Measurements from ENCODE around the gene TMEM132E. TPM values are rescaled to one million over a fixed set of nuclear protein-coding genes. Genes with fewer than 3 reads are reported as not detected.

The TMEM132E gene
- total RNA-seq, 1 donor = not detected

GRCh38 chr17:34556931-34557330 lies 22.5 kb upstream of the TMEM132E start:
- TF ChIP-seq CTCF (IDR thresholded peaks at IDR 0.05; ENCODE audit: insufficient read depth, low read depth, low read length) = no peak
- DNase-seq (ENCODE audit: low read depth) = no peak
- H3K4me3 ChIP-seq (ENCODE audit: low read depth, low read length) = no peak overlapping the region

DNA sequence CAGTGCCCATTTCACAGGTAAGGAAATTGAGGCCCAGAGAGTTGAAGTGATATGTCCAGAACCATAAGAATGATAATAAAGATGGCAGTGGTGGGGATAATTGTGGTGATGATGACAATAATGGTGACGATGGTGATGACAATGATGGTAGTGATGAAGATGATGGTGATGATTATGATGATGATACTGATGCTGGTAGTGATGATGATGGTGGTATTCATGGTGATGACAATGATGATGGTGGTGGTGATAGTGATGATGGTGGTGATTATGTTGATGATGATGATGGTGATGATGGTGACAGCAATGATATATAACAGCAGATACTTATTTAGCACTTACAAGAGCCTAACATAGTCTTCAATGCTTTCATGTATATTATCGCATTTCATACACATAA lies 18.1 kb upstream of the TMEM132E start:
- no peak overlapping the region for H3K4me3 ChIP-seq (ENCODE audit: low read depth, low read length)
- TF ChIP-seq CTCF (IDR thresholded peaks at IDR 0.05; ENCODE audit: insufficient read depth, low read depth, low read length) = no peak
- no peak for DNase-seq (ENCODE audit: low read depth)

GRCh38 chr17:34562387-34562786 lies 17.0 kb upstream of the TMEM132E start:
- no peak overlapping the region for H3K4me3 ChIP-seq (ENCODE audit: low read depth, low read length)
- peak; percentile 32 for TF ChIP-seq CTCF (IDR thresholded peaks at IDR 0.05; ENCODE audit: insufficient read depth, low read depth, low read length)
- no peak for DNase-seq (ENCODE audit: low read depth)

DNA sequence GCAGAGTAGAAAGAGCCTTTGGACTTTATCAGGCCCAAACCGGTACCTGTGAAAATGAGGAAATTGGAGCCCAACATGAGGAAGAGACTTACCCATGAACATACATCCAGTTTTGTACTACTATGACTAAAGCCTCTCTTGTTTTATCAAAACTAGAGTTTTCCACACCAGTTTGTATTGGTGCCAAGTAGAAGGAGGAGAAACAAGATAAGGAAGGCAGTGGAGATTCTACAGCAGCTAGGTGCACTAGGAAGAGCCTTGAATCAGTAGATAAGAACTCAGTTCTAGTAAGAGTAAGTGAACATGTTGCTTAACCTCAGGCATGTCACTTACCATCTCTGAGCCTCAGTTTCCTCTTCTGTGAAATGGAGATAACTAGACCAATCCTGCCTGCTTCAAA lies 13.7 kb upstream of the TMEM132E start:
- DNase-seq (ENCODE audit: low read depth) = no peak
- no peak for TF ChIP-seq CTCF (IDR thresholded peaks at IDR 0.05; ENCODE audit: insufficient read depth, low read depth, low read length)
- H3K4me3 ChIP-seq (ENCODE audit: low read depth, low read length) = no peak overlapping the region

DNA sequence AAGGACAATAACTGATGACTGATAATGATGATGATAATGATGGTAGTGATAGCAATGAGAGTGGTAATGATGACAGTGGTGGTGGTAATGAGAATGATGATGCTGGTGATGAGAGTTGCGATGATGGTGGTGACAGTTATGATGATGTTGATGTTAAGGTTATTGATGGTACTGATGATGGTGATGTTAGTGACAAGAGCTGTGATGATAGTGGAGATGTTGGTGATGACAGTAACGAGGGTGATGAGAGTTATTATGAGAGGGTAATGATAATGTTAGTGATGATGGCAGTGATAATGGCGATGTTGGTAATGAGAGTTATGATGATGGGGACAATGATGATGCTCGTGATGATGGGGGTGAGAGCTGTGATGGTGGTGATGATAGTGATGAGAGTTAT lies 13.2 kb upstream of the TMEM132E start:
- TF ChIP-seq CTCF (IDR thresholded peaks at IDR 0.05; ENCODE audit: insufficient read depth, low read depth, low read length) = no peak

GRCh38 chr17:34566873-34567272 lies 12.5 kb upstream of the TMEM132E start:
- DNase-seq (ENCODE audit: low read depth) = no peak
- TF ChIP-seq CTCF (IDR thresholded peaks at IDR 0.05; ENCODE audit: insufficient read depth, low read depth, low read length) = no peak

More for the DNA sequence above, 13.2 kb upstream of the TMEM132E start:
- H3K4me3 ChIP-seq (ENCODE audit: low read depth, low read length) = no peak overlapping the region
- no peak for DNase-seq (ENCODE audit: low read depth)

GRCh38 chr17:34567691-34568465 lies 11.5 kb upstream of the TMEM132E start:
- no peak overlapping the region for H3K4me3 ChIP-seq (ENCODE audit: low read depth, low read length)
- no peak for TF ChIP-seq CTCF (IDR thresholded peaks at IDR 0.05; ENCODE audit: insufficient read depth, low read depth, low read length)
- DNase-seq (ENCODE audit: low read depth) = no peak

More at GRCh38 chr17:34566873-34567272, 12.5 kb upstream of the TMEM132E start:
- H3K4me3 ChIP-seq (ENCODE audit: low read depth, low read length) = no peak overlapping the region

Measured in fibroblast of villous mesenchyme (primary cell).